Mesodermal cell (in vitro differentiated cells): ENCODE data around the gene HDAC7.

Source experiments
- H3K27ac ChIP-seq: 2 replicates; pipeline ENCODE4 v1.7.0; 2013; ENCODE audit warnings: mild to moderate bottlenecking, low read depth, low read length, moderate library complexity; ENCODE audit not compliant: severe bottlenecking
- H3K36me3 ChIP-seq: 2 replicates; pipeline ENCODE4 v1.7.1; 2013; ENCODE audit warnings: mild to moderate bottlenecking, low read length, moderate library complexity; ENCODE audit not compliant: control insufficient read depth, insufficient read depth
- H3K4me1 ChIP-seq: one replicate; pipeline ENCODE4 v1.7.1; 2013; ENCODE audit warnings: mild to moderate bottlenecking, low read length; ENCODE audit not compliant: insufficient read depth, control insufficient read depth, poor library complexity, severe bottlenecking
- H3K4me3 ChIP-seq: 2 replicates; pipeline ENCODE4 v1.7.0; 2013; ENCODE audit warnings: low read length, control low read depth, mild to moderate bottlenecking; ENCODE audit not compliant: insufficient read depth, poor library complexity, severe bottlenecking; ENCODE audit errors: extremely low read depth
- H3K9me3 ChIP-seq: 2 replicates; pipeline ENCODE4 v1.7.1; 2013; ENCODE audit warnings: mild to moderate bottlenecking, low read length, moderate library complexity; ENCODE audit not compliant: control insufficient read depth
- WGBS, 2 experiments: methylation state at CpG; one replicate each; pipeline ENCODE4 v1.1.5; 2013; ENCODE audit warnings: missing lambda C conversion rate in 2 of 2; ENCODE audit not compliant: insufficient coverage in 2 of 2; 5-methylcytosine and 5-hydroxymethylcytosine counted together

The HDAC7 gene

GRCh38 chr12:47742253-47742825 lies 77.4 kb downstream of the HDAC7 start:
- no peaks in the 10 kb centered on the region for H3K4me1 ChIP-seq
- WGBS, 2 experiments = 63 to 67% methylated on average over 3 to 7 of the region's 7 CpGs
- no peak overlapping the region for H3K27ac ChIP-seq
- H3K4me3 ChIP-seq = no peak overlapping the region
- H3K9me3 ChIP-seq = no peaks in the 10 kb centered on the region
- H3K36me3 ChIP-seq = no peaks in the 10 kb centered on the region

DNA sequence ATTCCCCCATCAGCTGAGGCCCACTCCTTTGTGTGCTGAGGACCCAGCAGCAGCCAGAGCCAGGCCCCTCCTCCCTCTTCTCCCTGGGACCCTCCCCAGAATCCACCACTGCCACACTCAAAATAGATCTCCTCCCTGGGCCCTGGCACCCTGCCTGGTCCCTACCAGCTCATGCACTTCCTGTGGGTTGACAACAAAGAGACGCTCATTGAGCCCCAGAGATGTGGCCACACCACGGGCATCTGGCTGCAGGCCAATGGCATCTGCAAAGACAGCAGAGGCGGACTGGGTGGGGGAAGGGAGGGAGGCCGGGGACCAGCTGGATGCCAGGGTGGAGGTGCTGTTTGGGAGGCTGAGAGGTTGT lies 78.4 kb downstream of the HDAC7 start:
- H3K4me1 ChIP-seq = no peaks in the 10 kb centered on the region
- H3K36me3 ChIP-seq = no peaks in the 10 kb centered on the region
- WGBS, 2 experiments = 80 to 87% methylated on average over 3 to 4 of the region's 4 CpGs
- no peak overlapping the region for H3K4me3 ChIP-seq
- no peaks in the 10 kb centered on the region for H3K9me3 ChIP-seq
- no peak overlapping the region for H3K27ac ChIP-seq

DNA sequence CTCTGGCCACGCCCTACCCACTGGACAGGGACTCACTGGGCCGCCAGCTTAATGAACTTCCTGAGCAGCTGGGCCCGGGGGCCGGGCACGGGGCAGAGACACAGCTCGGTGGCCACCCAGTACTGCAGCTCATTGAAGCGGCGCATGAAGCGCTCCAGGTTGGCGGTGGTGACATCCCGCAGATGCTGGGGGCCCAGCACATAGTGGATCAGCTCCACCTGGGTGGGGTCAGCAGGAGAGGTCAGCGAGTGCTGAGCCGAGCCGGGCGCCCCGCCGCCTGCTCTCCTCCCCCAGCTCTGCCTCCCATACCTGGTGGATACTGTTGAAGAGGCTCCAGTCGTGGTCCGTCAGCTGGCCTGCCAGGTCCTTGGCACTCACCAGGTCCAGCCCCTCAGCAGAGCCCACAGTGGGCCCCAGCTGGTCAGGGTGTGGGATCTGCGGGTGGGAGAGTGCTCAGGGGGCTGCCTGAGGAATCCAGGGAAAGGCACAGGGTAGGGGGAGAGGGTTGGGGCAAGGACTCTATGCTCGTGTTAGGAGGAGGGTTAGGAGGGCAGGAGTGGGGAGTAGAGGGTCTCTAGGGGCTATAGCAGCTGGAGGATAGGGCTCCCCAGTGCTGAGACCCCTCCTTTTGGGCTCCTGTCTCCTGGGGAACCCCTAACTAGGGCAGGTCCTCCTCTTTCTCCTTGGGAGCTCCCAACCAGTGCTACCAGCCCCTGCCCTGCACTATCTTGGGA lies 78.9 kb downstream of the HDAC7 start:
- Histone ChIP-seq H3K4me3 (no peak overlapping the region), H3K36me3 (no peaks in the 10 kb centered on the region), H3K27ac (no peak overlapping the region), H3K9me3 (no peaks in the 10 kb centered on the region), H3K4me1 (no peaks in the 10 kb centered on the region)
- WGBS, 2 experiments = 93% methylated on average over 12 to 17 of the region's 21 CpGs

GRCh38 chr12:47739979-47740378 lies 79.7 kb downstream of the HDAC7 start:
- Histone ChIP-seq H3K4me1 (peaks cover 6% of the 10 kb centered on the region), H3K27ac (no peak overlapping the region), H3K9me3 (no peaks in the 10 kb centered on the region), H3K4me3 (no peak overlapping the region), H3K36me3 (no peaks in the 10 kb centered on the region)
- 72 to 89% methylated on average over 8 to 10 of the region's 12 CpGs for WGBS, 2 experiments

- no peaks in the 10 kb centered on the region for H3K36me3 ChIP-seq
- 89 to 100% methylated on average over 1 to 3 of the region's 3 CpGs for WGBS, 2 experiments
- no peak overlapping the region for H3K4me3 ChIP-seq
- H3K4me1 ChIP-seq = peaks cover 9% of the 10 kb centered on the region
- no peaks in the 10 kb centered on the region for H3K9me3 ChIP-seq
- H3K27ac ChIP-seq = no peak overlapping the region
These were observed 80.4 kb downstream of the HDAC7 start for GRCh38 chr12:47739297-47739696.

- H3K36me3 ChIP-seq = no peaks in the 10 kb centered on the region
- no peak overlapping the region for H3K4me3 ChIP-seq
- 94 to 97% methylated on average over 11 to 12 of the region's 17 CpGs for WGBS, 2 experiments
- H3K4me1 ChIP-seq = peaks cover 9% of the 10 kb centered on the region
- no peak overlapping the region for H3K27ac ChIP-seq
- no peaks in the 10 kb centered on the region for H3K9me3 ChIP-seq
These were observed 81.6 kb downstream of the HDAC7 start for GRCh38 chr12:47737936-47738594.

GRCh38 chr12:47736877-47737676 lies 82.6 kb downstream of the HDAC7 start:
- 87 to 89% methylated on average over 14 to 19 of the region's 19 CpGs for WGBS, 2 experiments
- H3K27ac ChIP-seq = no peak overlapping the region
- peaks cover 9% of the 10 kb centered on the region for H3K4me1 ChIP-seq
- no peak overlapping the region for H3K4me3 ChIP-seq
- H3K36me3 ChIP-seq = no peaks in the 10 kb centered on the region
- no peaks in the 10 kb centered on the region for H3K9me3 ChIP-seq

DNA sequence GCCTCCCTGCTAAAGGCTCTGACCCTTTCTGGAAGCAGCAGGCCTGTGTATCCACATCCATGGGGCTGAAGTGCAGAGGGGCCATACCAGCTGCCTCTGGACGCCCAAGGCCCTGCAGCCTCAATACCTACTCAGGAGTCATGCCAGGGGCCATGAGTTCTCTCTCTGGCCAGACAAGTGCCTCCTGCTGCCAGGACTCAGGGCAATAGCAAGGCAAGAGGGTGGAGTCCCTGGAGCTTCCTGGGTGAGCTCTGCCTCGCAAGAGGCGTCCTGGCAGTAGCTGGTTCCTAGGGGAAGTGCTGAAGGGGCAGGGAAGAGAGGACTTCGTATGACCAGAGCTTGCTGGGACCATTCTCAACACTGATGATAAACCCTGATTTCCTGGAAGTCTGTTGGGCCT lies 83.5 kb downstream of the HDAC7 start:
- H3K36me3 ChIP-seq = no peaks in the 10 kb centered on the region
- H3K27ac ChIP-seq = no peak overlapping the region
- H3K4me1 ChIP-seq = peaks cover 9% of the 10 kb centered on the region
- WGBS, 2 experiments = 86 to 95% methylated on average over 4 of the region's 4 CpGs
- no peak overlapping the region for H3K4me3 ChIP-seq
- no peaks in the 10 kb centered on the region for H3K9me3 ChIP-seq

GRCh38 chr12:47735649-47736048 lies 84.1 kb downstream of the HDAC7 start:
- no peak overlapping the region for H3K4me3 ChIP-seq
- H3K4me1 ChIP-seq = peaks cover 9% of the 10 kb centered on the region
- H3K27ac ChIP-seq = no peak overlapping the region
- no peaks in the 10 kb centered on the region for H3K9me3 ChIP-seq
- H3K36me3 ChIP-seq = no peaks in the 10 kb centered on the region
- 91 to 95% methylated on average over 8 to 9 of the region's 11 CpGs for WGBS, 2 experiments

DNA sequence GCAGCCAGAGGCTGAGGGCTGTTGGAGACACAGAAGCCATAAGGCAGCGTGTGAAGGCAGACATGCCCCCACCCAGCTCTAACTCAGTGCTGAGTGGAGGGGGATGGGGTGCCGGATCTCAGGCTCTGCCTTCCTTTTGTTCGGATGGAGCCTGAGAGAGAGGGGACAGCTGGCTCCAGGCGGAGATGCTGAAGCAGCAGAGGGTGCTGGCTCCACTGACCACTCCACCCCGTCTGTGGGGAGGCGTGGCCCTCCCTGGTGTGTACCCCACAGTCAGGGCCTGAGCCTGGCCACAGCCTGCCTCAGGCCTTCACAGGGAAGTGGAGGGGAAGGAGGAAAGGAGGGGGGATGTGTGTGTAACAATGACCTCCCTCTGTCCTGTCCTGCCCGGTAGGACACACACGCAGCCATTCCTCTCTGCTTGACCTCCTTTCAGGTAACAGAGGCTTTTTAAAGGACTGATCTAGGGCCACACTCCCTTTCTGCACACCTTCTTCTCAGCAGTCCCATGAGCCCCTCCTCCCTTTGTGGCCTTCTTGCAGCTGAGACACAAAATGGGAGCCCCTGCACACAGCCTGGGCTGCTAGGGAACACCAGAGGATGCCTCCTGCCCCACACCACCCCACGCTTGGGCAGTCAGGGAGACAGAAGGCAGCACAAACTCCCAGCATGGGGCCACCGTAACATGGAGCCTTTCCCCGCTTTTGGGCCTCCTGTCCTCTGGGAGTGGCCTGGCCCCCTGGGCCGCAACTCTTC lies 84.8 kb downstream of the HDAC7 start:
- H3K4me1 ChIP-seq = peaks cover 9% of the 10 kb centered on the region
- H3K9me3 ChIP-seq = no peaks in the 10 kb centered on the region
- 63 to 66% methylated on average over 7 to 9 of the region's 12 CpGs for WGBS, 2 experiments
- H3K27ac ChIP-seq = no peak overlapping the region
- no peaks in the 10 kb centered on the region for H3K36me3 ChIP-seq
- H3K4me3 ChIP-seq = no peak overlapping the region
